ENCODE measurements around the gene ZSCAN22. TPM values are rescaled to one million over a fixed set of nuclear protein-coding genes. Genes with fewer than 3 reads are reported as not detected.

The ZSCAN22 gene
- total RNA-seq, 2 donors from 2014 or later: 3.8 TPM

GRCh38 chr19:58315580-58315979 is 11.2 kb upstream of the ZSCAN22 start:
- Histone ChIP-seq H3K9me3 (ENCODE audit: control insufficient read depth, low read length) (no peaks in the 10 kb centered on the region), H3K27me3 (ENCODE audit: control insufficient read depth, insufficient read depth, low read length, poor library complexity, severe bottlenecking) (no peaks in the 10 kb centered on the region), H3K9ac (ENCODE audit: extremely low read depth, low read length, poor library complexity, severe bottlenecking) (no peak overlapping the region), H3K27ac (ENCODE audit: low read depth, low read length) (no peak overlapping the region), H3K4me3 (ENCODE audit: low read length) (no peak overlapping the region), H3K36me3 (ENCODE audit: control insufficient read depth, insufficient read depth, low read length) (peaks cover 41% of the 10 kb centered on the region), H3K4me1 (ENCODE audit: control insufficient read depth, insufficient read depth, low read length) (no peaks in the 10 kb centered on the region)
- H3K36me3 Mint-ChIP-seq (ENCODE audit: low read depth): peaks cover 44% of the 10 kb centered on the region
- no peaks in the 10 kb centered on the region for H3K9me3 Mint-ChIP-seq
- TF ChIP-seq CTCF (conservative IDR thresholded peaks at IDR 0.05): no peak
- no peaks in the 10 kb centered on the region for H3K27me3 Mint-ChIP-seq (ENCODE audit: insufficient read depth)
- H3K4me1 Mint-ChIP-seq: no peaks in the 10 kb centered on the region
- no peak for DNase-seq
- 76 to 96% methylated on average over 2 of the region's 2 CpGs for WGBS, 2 experiments (ENCODE audit: insufficient coverage in 1 of 2, insufficient read length in 1 of 2)
- no peak overlapping the region for H3K4me3 Mint-ChIP-seq
- H3K27ac Mint-ChIP-seq: no peak overlapping the region

- TF ChIP-seq CTCF (conservative IDR thresholded peaks at IDR 0.05): no peak
- Mint-ChIP-seq H3K9me3 (no peaks in the 10 kb centered on the region), H3K27ac (no peak overlapping the region), H3K4me1 (no peaks in the 10 kb centered on the region), H3K36me3 (ENCODE audit: low read depth) (peaks cover 28% of the 10 kb centered on the region), H3K27me3 (ENCODE audit: insufficient read depth) (no peaks in the 10 kb centered on the region), H3K4me3 (no peak overlapping the region)
- H3K36me3 ChIP-seq (ENCODE audit: control insufficient read depth, insufficient read depth, low read length): peaks cover 31% of the 10 kb centered on the region
- no peak overlapping the region for H3K9ac ChIP-seq (ENCODE audit: extremely low read depth, low read length, poor library complexity, severe bottlenecking)
- H3K27ac ChIP-seq (ENCODE audit: low read depth, low read length): no peak overlapping the region
- WGBS, 2 experiments (ENCODE audit: insufficient coverage in 1 of 2, insufficient read length in 1 of 2): 78 to 89% methylated on average over 3 to 7 of the region's 7 CpGs
- no peaks in the 10 kb centered on the region for H3K4me1 ChIP-seq (ENCODE audit: control insufficient read depth, insufficient read depth, low read length)
- H3K4me3 ChIP-seq (ENCODE audit: low read length): no peak overlapping the region
- DNase-seq: peak; percentile 68
- no peaks in the 10 kb centered on the region for H3K9me3 ChIP-seq (ENCODE audit: control insufficient read depth, low read length)
- H3K27me3 ChIP-seq (ENCODE audit: control insufficient read depth, insufficient read depth, low read length, poor library complexity, severe bottlenecking): no peaks in the 10 kb centered on the region
These were observed 9.2 kb upstream of the ZSCAN22 start for GRCh38 chr19:58317476-58318072.

- no peak for TF ChIP-seq CTCF (conservative IDR thresholded peaks at IDR 0.05)
- no peaks in the 10 kb centered on the region for H3K4me1 ChIP-seq (ENCODE audit: control insufficient read depth, insufficient read depth, low read length)
- peaks cover 24% of the 10 kb centered on the region for H3K36me3 ChIP-seq (ENCODE audit: control insufficient read depth, insufficient read depth, low read length)
- WGBS, 2 experiments (ENCODE audit: insufficient coverage in 1 of 2, insufficient read length in 1 of 2): 72 to 78% methylated on average over 4 of the region's 4 CpGs
- no peak overlapping the region for H3K4me3 ChIP-seq (ENCODE audit: low read length)
- no peaks in the 10 kb centered on the region for H3K27me3 Mint-ChIP-seq (ENCODE audit: insufficient read depth)
- H3K27ac ChIP-seq (ENCODE audit: low read depth, low read length): no peak overlapping the region
- peaks cover 21% of the 10 kb centered on the region for H3K36me3 Mint-ChIP-seq (ENCODE audit: low read depth)
- no peak overlapping the region for H3K4me3 Mint-ChIP-seq
- H3K27me3 ChIP-seq (ENCODE audit: control insufficient read depth, insufficient read depth, low read length, poor library complexity, severe bottlenecking): no peaks in the 10 kb centered on the region
- no peaks in the 10 kb centered on the region for H3K9me3 Mint-ChIP-seq
- no peak overlapping the region for H3K9ac ChIP-seq (ENCODE audit: extremely low read depth, low read length, poor library complexity, severe bottlenecking)
- H3K27ac Mint-ChIP-seq: no peak overlapping the region
- H3K9me3 ChIP-seq (ENCODE audit: control insufficient read depth, low read length): no peaks in the 10 kb centered on the region
- H3K4me1 Mint-ChIP-seq: no peaks in the 10 kb centered on the region
- no peak for DNase-seq
These were observed 8.5 kb upstream of the ZSCAN22 start for GRCh38 chr19:58318297-58318696.

Data from endodermal cell (in vitro differentiated cells).